GM12878 (cell line): ENCODE results near the gene RBM4. TPM values are rescaled to one million over a fixed set of nuclear protein-coding genes. Genes with fewer than 3 reads are reported as not detected.

Experiments used
- EGR1 ChIP-seq, 2 experiments: IDR thresholded peaks; 1 replicate in 1 of 2; 2 replicates in 1 of 2; pipeline ENCODE4 v1.6.1; 2011 to 2012; ENCODE audit warnings: low read depth in 2 of 2, low read length in 2 of 2, borderline replicate concordance in 1 of 2, mild to moderate bottlenecking in 1 of 2, moderate library complexity in 1 of 2
- EP300 ChIP-seq, 2 experiments: fragments of 150-350 bp in 1 of 2; IDR thresholded peaks; 2 replicates each; pipeline ENCODE4 v1.6.1; 2011 to 2012; ENCODE audit warnings: low read depth in 2 of 2, low read length in 2 of 2, borderline replicate concordance in 1 of 2, improper control_type of control experiment in 1 of 2, inconsistent platforms in 1 of 2; ENCODE audit not compliant: control insufficient read depth in 1 of 2
- FOXK2 ChIP-seq: fragments of 450-650 bp; IDR thresholded peaks from 2 replicates; pipeline ENCODE4 v1.6.1; 2017; ENCODE audit warnings: mild to moderate bottlenecking, moderate library complexity
- IKZF2 ChIP-seq, 2 experiments: fragments of 450-650 bp; IDR thresholded peaks; 2 replicates each; pipeline ENCODE4 v1.6.1; 2017; ENCODE audit warnings: mild to moderate bottlenecking in 2 of 2, moderate library complexity in 2 of 2
- KDM1A ChIP-seq: fragments of 200-600 bp; sonication (generic); IDR thresholded peaks from 2 replicates; pipeline ENCODE4 v1.6.1; 2016; ENCODE audit warnings: borderline replicate concordance
- MTA3 ChIP-seq: IDR thresholded peaks from 2 replicates; pipeline ENCODE4 v1.6.1; 2012; ENCODE audit warnings: low read length, inconsistent platforms, borderline replicate concordance
- MXI1 ChIP-seq: fragments of 150-350 bp; IDR thresholded peaks from 2 replicates; pipeline ENCODE4 v1.6.1; 2011; ENCODE audit warnings: low read depth, mild to moderate bottlenecking, inconsistent platforms, low read length, improper control_type of control experiment
- PKNOX1 ChIP-seq: fragments of 450-650 bp; IDR thresholded peaks from 2 replicates; pipeline ENCODE4 v1.6.1; 2016; ENCODE audit warnings: mild to moderate bottlenecking
- PRDM15 ChIP-seq: fragments of 450-650 bp; formaldehyde crosslinking; IDR thresholded peaks from 2 replicates; pipeline ENCODE4 v1.4.0; 2020; ENCODE audit warnings: mild to moderate bottlenecking, moderate library complexity
- SUPT20H ChIP-seq: IDR thresholded peaks from 2 replicates; pipeline ENCODE4 v1.6.1; 2011; ENCODE audit warnings: low read depth, mild to moderate bottlenecking, low read length, moderate library complexity, borderline replicate concordance; ENCODE audit not compliant: control insufficient read depth
- TCF3 ChIP-seq: IDR thresholded peaks from 2 replicates; pipeline ENCODE4 v1.6.1; 2012; ENCODE audit warnings: low read depth, mild to moderate bottlenecking, low read length, borderline replicate concordance; ENCODE audit not compliant: insufficient read depth
- USF1 ChIP-seq: IDR thresholded peaks from 2 replicates; pipeline ENCODE4 v1.6.1; 2011; ENCODE audit warnings: borderline replicate concordance, low read depth, mild to moderate bottlenecking, moderate library complexity, mixed read lengths, low read length; ENCODE audit not compliant: insufficient read depth; ENCODE audit errors: extremely low read length
- ZSCAN29 ChIP-seq: fragments of 450-650 bp; IDR thresholded peaks from 2 replicates; pipeline ENCODE4 v1.6.1; 2017; ENCODE audit warnings: mild to moderate bottlenecking, moderate library complexity
- ZZZ3 ChIP-seq: IDR thresholded peaks from 2 replicates; pipeline ENCODE4 v1.6.1; 2011; ENCODE audit warnings: low read depth; ENCODE audit not compliant: control insufficient read depth, insufficient read length
- polyA plus RNA-seq, 11 experiments: library from polyadenylated mRNA; depleted of rRNA in 4 of 11; unstranded in 6 of 11; stranded (reverse) in 5 of 11; fragments of >200 nt; fragmentation: Nextera tagmentation in 4 of 11; fragmentation: Illumina TruSeq in 1 of 11; extraction: Ambion mirVana in 4 of 11; extraction: Trizol in 1 of 11; gene quantifications; 1 replicate in 1 of 11; 2 replicates in 10 of 11; pipeline versions ENCODE4 v1.2.1 to v1.2.3, GENCODE V29; 2011 to 2016; ENCODE audit warnings: inconsistent platforms in 2 of 11, missing spikeins in 2 of 11, low read depth in 1 of 11
- total RNA-seq, 4 experiments: library from RNA; depleted of rRNA in 3 of 4; stranded (reverse); fragments of >200 nt in 3 of 4; fragmentation: Illumina TruSeq in 1 of 4; extraction: Trizol in 1 of 4; gene quantifications; 2 replicates each; pipeline versions ENCODE4 v1.2.1 to v1.2.3, GENCODE V29; 2013 to 2021
- TF ChIP-seq, protein P1 (sequence below): IDR thresholded peaks from 2 replicates; pipeline ENCODE4 v1.6.1; 2012; ENCODE audit warnings: low read depth, low read length, improper control_type of control experiment
- TF ChIP-seq, protein P2 (sequence below): fragments of 450-650 bp; IDR thresholded peaks from 2 replicates; pipeline ENCODE4 v1.6.1; 2017; ENCODE audit warnings: antibody characterized with exemption, mild to moderate bottlenecking, moderate library complexity

The RBM4 gene
- total and polyA plus RNA-seq, 10 of the 15 experiments (the other 5 are each of a cell fraction or from before 2014, with no cell fraction given): 105 to 224 (median 138) TPM

- TF ChIP-seq PKNOX1 (peak; percentile 92), ZZZ3 (no peak), IKZF2 (IDR thresholded peaks at IDR 0.05) (no peak), KDM1A (no peak), ZSCAN29 (no peak), MXI1 (peak; percentile 82), MTA3 (no peak), FOXK2 (no peak), SUPT20H (no peak), PRDM15 (CRISPR knock-in tag) (peak; percentile 68; the same call in 1 of the 2 replicates), EGR1 (IDR thresholded peaks at IDR 0.05; ENCODE audit: borderline replicate concordance in 1 of 2, low read depth in 2 of 2, low read length in 2 of 2) (peak in 1 of 2 experiments; percentile 60; a peak in 2 of 3 replicates), EP300 (IDR thresholded peaks at IDR 0.05; ENCODE audit: borderline replicate concordance in 1 of 2, control insufficient read depth in 1 of 2, low read depth in 2 of 2, low read length in 2 of 2) (peak in 1 of 2 experiments; percentile 28; a peak in 1 of 4 replicates), TCF3 (peak; percentile 21; the same call in 1 of the 2 replicates), USF1 (no peak)
- TF ChIP-seq, protein P1, sequence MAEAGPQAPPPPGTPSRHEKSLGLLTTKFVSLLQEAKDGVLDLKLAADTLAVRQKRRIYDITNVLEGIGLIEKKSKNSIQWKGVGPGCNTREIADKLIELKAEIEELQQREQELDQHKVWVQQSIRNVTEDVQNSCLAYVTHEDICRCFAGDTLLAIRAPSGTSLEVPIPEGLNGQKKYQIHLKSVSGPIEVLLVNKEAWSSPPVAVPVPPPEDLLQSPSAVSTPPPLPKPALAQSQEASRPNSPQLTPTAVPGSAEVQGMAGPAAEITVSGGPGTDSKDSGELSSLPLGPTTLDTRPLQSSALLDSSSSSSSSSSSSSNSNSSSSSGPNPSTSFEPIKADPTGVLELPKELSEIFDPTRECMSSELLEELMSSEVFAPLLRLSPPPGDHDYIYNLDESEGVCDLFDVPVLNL: peak; percentile 66
- TF ChIP-seq, protein P2, sequence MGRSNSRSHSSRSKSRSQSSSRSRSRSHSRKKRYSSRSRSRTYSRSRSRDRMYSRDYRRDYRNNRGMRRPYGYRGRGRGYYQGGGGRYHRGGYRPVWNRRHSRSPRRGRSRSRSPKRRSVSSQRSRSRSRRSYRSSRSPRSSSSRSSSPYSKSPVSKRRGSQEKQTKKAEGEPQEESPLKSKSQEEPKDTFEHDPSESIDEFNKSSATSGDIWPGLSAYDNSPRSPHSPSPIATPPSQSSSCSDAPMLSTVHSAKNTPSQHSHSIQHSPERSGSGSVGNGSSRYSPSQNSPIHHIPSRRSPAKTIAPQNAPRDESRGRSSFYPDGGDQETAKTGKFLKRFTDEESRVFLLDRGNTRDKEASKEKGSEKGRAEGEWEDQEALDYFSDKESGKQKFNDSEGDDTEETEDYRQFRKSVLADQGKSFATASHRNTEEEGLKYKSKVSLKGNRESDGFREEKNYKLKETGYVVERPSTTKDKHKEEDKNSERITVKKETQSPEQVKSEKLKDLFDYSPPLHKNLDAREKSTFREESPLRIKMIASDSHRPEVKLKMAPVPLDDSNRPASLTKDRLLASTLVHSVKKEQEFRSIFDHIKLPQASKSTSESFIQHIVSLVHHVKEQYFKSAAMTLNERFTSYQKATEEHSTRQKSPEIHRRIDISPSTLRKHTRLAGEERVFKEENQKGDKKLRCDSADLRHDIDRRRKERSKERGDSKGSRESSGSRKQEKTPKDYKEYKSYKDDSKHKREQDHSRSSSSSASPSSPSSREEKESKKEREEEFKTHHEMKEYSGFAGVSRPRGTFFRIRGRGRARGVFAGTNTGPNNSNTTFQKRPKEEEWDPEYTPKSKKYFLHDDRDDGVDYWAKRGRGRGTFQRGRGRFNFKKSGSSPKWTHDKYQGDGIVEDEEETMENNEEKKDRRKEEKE: no peak
Observed at GRCh38 chr11:66616379-66617154, 21.9 kb upstream of the RBM4 start, which contains the start of gene RBM14 (continued).
